Measurements from ENCODE around the gene STAC.
A peak's percentile ranks its signal among the peaks of the same experiment; 100 is the strongest.
"Not testable (repeated sequence)": the region's sequence is repeated elsewhere in the genome, so short reads cannot be mapped to it uniquely, and the experiment has no call there.

STAC gene

DNA sequence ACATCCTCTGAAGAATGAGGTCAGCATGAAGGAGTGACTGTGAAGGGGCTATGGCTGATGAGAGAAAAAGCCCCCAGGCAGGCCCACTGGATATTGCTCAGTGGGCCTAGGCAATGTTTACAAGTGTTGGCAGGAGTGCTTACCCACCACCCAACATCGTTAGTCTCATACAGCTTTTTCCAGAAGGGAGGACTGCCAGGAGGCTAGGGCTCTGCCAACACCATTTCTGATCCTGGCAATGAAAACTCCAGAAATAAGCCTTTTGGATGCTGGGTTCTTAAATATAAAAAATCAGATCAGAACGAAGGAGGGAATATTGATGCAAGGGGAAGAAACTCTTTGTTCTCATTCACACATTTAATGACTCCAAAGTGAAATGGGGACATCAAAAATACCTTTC lies 194.9 kb downstream of the STAC start:
- H3K27ac ChIP-seq (ENCODE audit: low read length): no peak overlapping the region
- H3K4me2 ChIP-seq (ENCODE audit: low read length): no peak overlapping the region
- no peak overlapping the region for H3K4me3 ChIP-seq (ENCODE audit: low read length)
- H3K9ac ChIP-seq (ENCODE audit: low read length): no peak overlapping the region
- TF ChIP-seq EZH2phosphoT487 (IDR thresholded peaks at IDR 0.05; ENCODE audit: low read depth): no peak
- TF ChIP-seq, protein P1, sequence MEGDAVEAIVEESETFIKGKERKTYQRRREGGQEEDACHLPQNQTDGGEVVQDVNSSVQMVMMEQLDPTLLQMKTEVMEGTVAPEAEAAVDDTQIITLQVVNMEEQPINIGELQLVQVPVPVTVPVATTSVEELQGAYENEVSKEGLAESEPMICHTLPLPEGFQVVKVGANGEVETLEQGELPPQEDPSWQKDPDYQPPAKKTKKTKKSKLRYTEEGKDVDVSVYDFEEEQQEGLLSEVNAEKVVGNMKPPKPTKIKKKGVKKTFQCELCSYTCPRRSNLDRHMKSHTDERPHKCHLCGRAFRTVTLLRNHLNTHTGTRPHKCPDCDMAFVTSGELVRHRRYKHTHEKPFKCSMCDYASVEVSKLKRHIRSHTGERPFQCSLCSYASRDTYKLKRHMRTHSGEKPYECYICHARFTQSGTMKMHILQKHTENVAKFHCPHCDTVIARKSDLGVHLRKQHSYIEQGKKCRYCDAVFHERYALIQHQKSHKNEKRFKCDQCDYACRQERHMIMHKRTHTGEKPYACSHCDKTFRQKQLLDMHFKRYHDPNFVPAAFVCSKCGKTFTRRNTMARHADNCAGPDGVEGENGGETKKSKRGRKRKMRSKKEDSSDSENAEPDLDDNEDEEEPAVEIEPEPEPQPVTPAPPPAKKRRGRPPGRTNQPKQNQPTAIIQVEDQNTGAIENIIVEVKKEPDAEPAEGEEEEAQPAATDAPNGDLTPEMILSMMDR (IDR thresholded peaks at IDR 0.05; ENCODE audit: low read depth, low read length): no peak
- no peaks in the 10 kb centered on the region for H3K27me3 ChIP-seq (ENCODE audit: low read depth, low read length)
- H3K9me3 ChIP-seq (ENCODE audit: insufficient read depth, low read length): no peaks in the 10 kb centered on the region
- no peak overlapping the region for H2AFZ ChIP-seq (ENCODE audit: low read depth, low read length)
- no peaks in the 10 kb centered on the region for H3K4me1 ChIP-seq (ENCODE audit: low read length)
- no peaks in the 10 kb centered on the region for H4K20me1 ChIP-seq (ENCODE audit: insufficient read depth, low read length)
- no peaks in the 10 kb centered on the region for H3K79me2 ChIP-seq (ENCODE audit: low read length)
- peaks cover 3% of the 10 kb centered on the region for H3K36me3 ChIP-seq (replicated peaks; ENCODE audit: low read depth, low read length)

DNA sequence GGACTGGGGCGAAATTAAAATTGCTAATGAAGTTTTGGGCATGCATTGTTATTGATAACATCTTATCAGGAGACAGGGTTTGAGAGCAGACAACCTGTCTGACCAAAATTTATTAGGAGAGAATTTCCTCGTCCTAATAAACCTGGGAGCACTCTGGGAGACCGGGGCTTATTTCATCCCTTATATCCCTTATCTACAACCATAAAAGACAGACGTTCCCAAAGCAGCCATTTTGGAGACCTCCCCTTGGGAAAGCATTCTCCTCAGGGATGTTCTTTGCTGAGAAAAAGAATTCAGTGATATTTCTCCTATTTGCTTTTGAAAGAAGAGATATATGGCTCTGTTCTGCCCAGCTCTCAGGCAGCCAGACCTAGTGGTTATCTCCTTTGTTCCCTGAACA lies 198.1 kb downstream of the STAC start:
- not testable (repeated sequence) for H3K4me2 ChIP-seq (ENCODE audit: low read length); H3K27me3 ChIP-seq (ENCODE audit: low read depth, low read length); H3K9me3 ChIP-seq (ENCODE audit: insufficient read depth, low read length); H4K20me1 ChIP-seq (ENCODE audit: insufficient read depth, low read length); H3K36me3 ChIP-seq (replicated peaks; ENCODE audit: low read depth, low read length); H3K4me3 ChIP-seq (ENCODE audit: low read length); H2AFZ ChIP-seq (ENCODE audit: low read depth, low read length); H3K27ac ChIP-seq (ENCODE audit: low read length); H3K4me1 ChIP-seq (ENCODE audit: low read length); H3K79me2 ChIP-seq (ENCODE audit: low read length); H3K9ac ChIP-seq (ENCODE audit: low read length)

DNA sequence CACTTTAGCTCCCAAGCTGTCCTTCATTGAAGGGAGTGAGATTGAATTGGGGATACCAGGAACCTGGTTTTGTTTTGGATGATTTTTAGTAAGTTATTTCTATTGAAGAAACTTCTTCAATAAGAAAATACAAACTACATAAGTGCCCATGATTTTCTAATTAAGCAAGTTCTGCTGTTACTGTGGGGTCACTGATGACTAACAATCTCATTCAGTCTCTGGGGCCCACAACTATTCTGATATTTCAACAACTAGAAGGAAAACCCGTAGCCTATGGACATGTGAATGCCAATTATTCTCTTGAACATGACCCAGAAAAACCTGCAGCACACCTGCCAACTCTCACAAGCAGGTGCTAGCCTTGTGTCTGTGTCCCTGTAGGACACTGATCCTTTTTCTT lies 199.4 kb downstream of the STAC start:
- no peak overlapping the region for H3K4me2 ChIP-seq (ENCODE audit: low read length)
- no peak overlapping the region for H3K4me3 ChIP-seq (ENCODE audit: low read length)
- no peaks in the 10 kb centered on the region for H3K9me3 ChIP-seq (ENCODE audit: insufficient read depth, low read length)
- H4K20me1 ChIP-seq (ENCODE audit: insufficient read depth, low read length): no peaks in the 10 kb centered on the region
- H3K27me3 ChIP-seq (ENCODE audit: low read depth, low read length): no peaks in the 10 kb centered on the region
- no peak overlapping the region for H3K27ac ChIP-seq (ENCODE audit: low read length)
- H2AFZ ChIP-seq (ENCODE audit: low read depth, low read length): no peak overlapping the region
- no peak for TF ChIP-seq EZH2phosphoT487 (IDR thresholded peaks at IDR 0.05; ENCODE audit: low read depth)
- TF ChIP-seq, protein P1 (IDR thresholded peaks at IDR 0.05; ENCODE audit: low read depth, low read length): no peak
- H3K36me3 ChIP-seq (replicated peaks; ENCODE audit: low read depth, low read length): no peaks in the 10 kb centered on the region
- H3K4me1 ChIP-seq (ENCODE audit: low read length): no peaks in the 10 kb centered on the region
- H3K9ac ChIP-seq (ENCODE audit: low read length): no peak overlapping the region
- H3K79me2 ChIP-seq (ENCODE audit: low read length): no peaks in the 10 kb centered on the region

DNA sequence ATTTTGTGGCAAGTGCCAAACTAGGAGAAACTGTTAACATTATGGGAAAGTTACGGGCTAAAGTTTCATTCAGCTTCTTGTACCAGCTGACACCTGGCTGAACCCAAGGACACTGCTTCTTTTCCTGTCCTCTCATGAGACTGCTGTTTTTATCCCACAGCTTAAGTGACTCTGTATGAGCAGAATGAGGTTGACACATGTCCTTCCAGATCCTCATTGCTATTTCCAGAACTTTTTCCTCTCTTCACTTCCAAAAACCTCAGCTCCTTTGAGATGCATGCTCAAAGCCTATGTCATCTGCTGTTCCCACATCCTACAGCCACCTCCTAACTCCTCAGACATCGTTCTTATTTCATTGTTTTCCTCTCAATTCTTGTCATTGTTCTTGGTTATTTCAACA lies 200.4 kb downstream of the STAC start:
- H3K4me3 ChIP-seq (ENCODE audit: low read length): no peak overlapping the region
- TF ChIP-seq, protein P1 (IDR thresholded peaks at IDR 0.05; ENCODE audit: low read depth, low read length): no peak
- TF ChIP-seq EZH2phosphoT487 (IDR thresholded peaks at IDR 0.05; ENCODE audit: low read depth): no peak
- no peak overlapping the region for H3K27ac ChIP-seq (ENCODE audit: low read length)
- no peaks in the 10 kb centered on the region for H3K36me3 ChIP-seq (replicated peaks; ENCODE audit: low read depth, low read length)
- no peak overlapping the region for H3K9ac ChIP-seq (ENCODE audit: low read length)
- H3K27me3 ChIP-seq (ENCODE audit: low read depth, low read length): no peaks in the 10 kb centered on the region
- H4K20me1 ChIP-seq (ENCODE audit: insufficient read depth, low read length): no peaks in the 10 kb centered on the region
- no peaks in the 10 kb centered on the region for H3K4me1 ChIP-seq (ENCODE audit: low read length)
- no peak overlapping the region for H2AFZ ChIP-seq (ENCODE audit: low read depth, low read length)
- no peaks in the 10 kb centered on the region for H3K9me3 ChIP-seq (ENCODE audit: insufficient read depth, low read length)
- no peak overlapping the region for H3K4me2 ChIP-seq (ENCODE audit: low read length)
- no peaks in the 10 kb centered on the region for H3K79me2 ChIP-seq (ENCODE audit: low read length)

DNA sequence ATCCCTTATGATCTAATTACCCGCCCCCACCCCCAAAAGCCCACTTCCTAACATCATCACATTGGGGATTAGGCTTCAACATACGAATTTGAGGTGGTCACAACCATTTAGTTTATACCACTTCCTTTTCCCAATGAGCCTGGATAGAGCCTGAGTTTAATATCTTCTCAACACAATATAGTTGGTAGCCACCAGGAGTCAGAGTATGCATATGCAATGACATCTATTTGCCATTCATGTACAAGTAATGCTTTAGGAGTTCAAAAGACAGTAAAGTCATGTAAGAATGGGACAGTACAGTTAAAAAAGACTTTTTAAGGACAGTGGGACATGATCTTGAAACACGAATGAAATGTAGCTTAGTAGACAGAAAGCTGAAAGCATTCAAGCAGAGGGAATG lies 211.7 kb downstream of the STAC start:
- H3K9ac ChIP-seq (ENCODE audit: low read length): no peak overlapping the region
- no peaks in the 10 kb centered on the region for H3K4me1 ChIP-seq (ENCODE audit: low read length)
- no peaks in the 10 kb centered on the region for H3K36me3 ChIP-seq (replicated peaks; ENCODE audit: low read depth, low read length)
- no peaks in the 10 kb centered on the region for H3K27me3 ChIP-seq (ENCODE audit: low read depth, low read length)
- TF ChIP-seq EZH2phosphoT487 (IDR thresholded peaks at IDR 0.05; ENCODE audit: low read depth): no peak
- TF ChIP-seq, protein P1 (IDR thresholded peaks at IDR 0.05; ENCODE audit: low read depth, low read length): peak; percentile 29
- H4K20me1 ChIP-seq (ENCODE audit: insufficient read depth, low read length): no peaks in the 10 kb centered on the region
- H3K4me3 ChIP-seq (ENCODE audit: low read length): no peak overlapping the region
- H3K79me2 ChIP-seq (ENCODE audit: low read length): no peaks in the 10 kb centered on the region
- H2AFZ ChIP-seq (ENCODE audit: low read depth, low read length): no peak overlapping the region
- H3K9me3 ChIP-seq (ENCODE audit: insufficient read depth, low read length): no peaks in the 10 kb centered on the region
- no peak overlapping the region for H3K27ac ChIP-seq (ENCODE audit: low read length)
- no peak overlapping the region for H3K4me2 ChIP-seq (ENCODE audit: low read length)
